Endothelial cell of umbilical vein (primary cell): Measurements from ENCODE around the gene ETFB. TPM values are rescaled to one million over a fixed set of nuclear protein-coding genes. Genes with fewer than 3 reads are reported as not detected.
A peak's percentile ranks its signal among the peaks of the same experiment; 100 is the strongest.

Experiments
- Bru-seq: library from RNA; stranded (reverse); fragments of 400-500 nt; gene quantifications from one replicate; lab custom pipeline; 2021; lab: Mats Ljungman, UMichigan
- BruChase-seq, 2 experiments: library from RNA; stranded (reverse); fragments of 400-500 nt; gene quantifications; one replicate each; lab custom pipeline; 2021; lab: Mats Ljungman, UMichigan
- BruUV-seq: library from RNA; stranded (reverse); fragments of 400-500 nt; replicated peaks from 2 replicates; lab custom pipeline; 2021; lab: Mats Ljungman, UMichigan
- CTCF ChIA-PET: fragments of 300-600, 350-600 bp; sonication (Branson Sonifier 250); formaldehyde crosslinking; loops from one replicate; lab custom pipeline; 2021; ENCODE audit warnings: antibody characterized with exemption, inconsistent platforms; lab: Charles Lee
- POLR2A ChIA-PET: fragments of 300-600, 350-600 bp; sonication (Branson Sonifier 250); formaldehyde crosslinking; loops from one replicate; lab custom pipeline; 2021; ENCODE audit warnings: antibody characterized with exemption, inconsistent platforms; lab: Charles Lee
- DNase-seq: peaks from one replicate; pipeline ENCODE4 v3.0.0-alpha.2; 2011; ENCODE audit warnings: low read depth, low spot score
- FAIRE-seq: peaks from 2 replicates; lab custom pipeline; 2011; peaks lifted over from hg19 to GRCh38; lab: Jason Lieb, UNC
- H2AFZ ChIP-seq: 2 replicates; pipeline ENCODE4 v1.6.0; 2012; ENCODE audit warnings: low read depth, low read length, control low read depth, inconsistent platforms
- H3K27ac ChIP-seq: 2 replicates; pipeline ENCODE4 v1.5.1; 2011; ENCODE audit warnings: low read depth, mild to moderate bottlenecking, control low read depth, low read length, moderate library complexity; ENCODE audit not compliant: insufficient read depth
- H3K27me3 ChIP-seq, 2 experiments: 2 replicates each; pipeline versions ENCODE4 v1.6.0 to v1.6.1; 2011; ENCODE audit warnings: low read length in 2 of 2, mixed read lengths in 1 of 2; ENCODE audit not compliant: control insufficient read depth in 2 of 2, insufficient read depth in 2 of 2
- H3K36me3 ChIP-seq, 2 experiments: 2 replicates in 1 of 2; 3 replicates in 1 of 2; pipeline ENCODE4 v1.5.1; 2011; ENCODE audit warnings: low read length in 2 of 2, mild to moderate bottlenecking in 1 of 2, moderate library complexity in 1 of 2; ENCODE audit not compliant: control insufficient read depth in 2 of 2, insufficient read depth in 2 of 2; ENCODE audit errors: extremely low read depth in 1 of 2
- H3K4me1 ChIP-seq: 3 replicates; pipeline ENCODE4 v1.5.1; 2011; ENCODE audit warnings: mild to moderate bottlenecking, low read length; ENCODE audit not compliant: control insufficient read depth, insufficient read depth; ENCODE audit errors: extremely low read depth
- H3K4me2 ChIP-seq: 2 replicates; pipeline ENCODE4 v1.6.1; 2011; ENCODE audit warnings: low read length, control low read depth, mixed read lengths; ENCODE audit not compliant: insufficient read depth
- H3K4me3 ChIP-seq, 3 experiments: fragments of 200-600 bp in 1 of 3; sonication (generic), shearing (Covaris generic) in 1 of 3; replicated peaks in 1 of 3; 2 replicates each; pipeline ENCODE4 v1.5.1; 2011 to 2016; ENCODE audit warnings: control low read depth in 3 of 3, low read length in 3 of 3, mild to moderate bottlenecking in 2 of 3, inconsistent platforms in 1 of 3, low read depth in 1 of 3, moderate library complexity in 1 of 3; ENCODE audit not compliant: insufficient read depth in 1 of 3
- H3K79me2 ChIP-seq: 2 replicates; pipeline ENCODE4 v1.6.0; 2012; ENCODE audit warnings: low read length, inconsistent platforms; ENCODE audit not compliant: control insufficient read depth, insufficient read depth
- H3K9ac ChIP-seq: replicated peaks from 2 replicates; pipeline ENCODE3; 2011; ENCODE audit warnings: low read length, control low read depth; ENCODE audit not compliant: insufficient read depth; ENCODE audit errors: extremely low read depth
- H3K9me1 ChIP-seq: replicated peaks from 3 replicates; pipeline ENCODE4 v1.6.0; 2011; ENCODE audit warnings: mild to moderate bottlenecking, low read length; ENCODE audit not compliant: control insufficient read depth, insufficient read depth; ENCODE audit errors: extremely low read depth
- H3K9me3 ChIP-seq: replicated peaks from 2 replicates; pipeline ENCODE4 v1.5.1; 2012; ENCODE audit warnings: low read length, inconsistent platforms; ENCODE audit not compliant: control insufficient read depth, insufficient read depth
- H4K20me1 ChIP-seq: replicated peaks from 2 replicates; pipeline ENCODE3; 2011; ENCODE audit warnings: mild to moderate bottlenecking, low read length; ENCODE audit not compliant: control insufficient read depth, insufficient read depth; ENCODE audit errors: extremely low read depth
- CTCF ChIP-seq, 2 donors: IDR thresholded peaks; 1 replicate in 1 of 2; 2 replicates in 1 of 2; pipeline ENCODE4 v1.5.1; 2011; ENCODE audit warnings: low read length in 2 of 2, mild to moderate bottlenecking in 2 of 2, moderate library complexity in 2 of 2, control low read depth in 1 of 2, inconsistent platforms in 1 of 2, low read depth in 1 of 2; ENCODE audit not compliant: insufficient read depth in 1 of 2; ENCODE audit errors: extremely low read depth in 1 of 2
- EZH2 ChIP-seq: IDR thresholded peaks from 2 replicates; pipeline ENCODE4 v1.6.1; 2012; ENCODE audit warnings: borderline replicate concordance, low read depth, mild to moderate bottlenecking, moderate library complexity, low read length, inconsistent platforms; ENCODE audit not compliant: severe bottlenecking
- FOS ChIP-seq: IDR thresholded peaks from 2 replicates; pipeline ENCODE4 v1.6.1; 2011; ENCODE audit warnings: mild to moderate bottlenecking, low read length, moderate library complexity, borderline replicate concordance; ENCODE audit not compliant: insufficient read depth
- GATA2 ChIP-seq: IDR thresholded peaks from 2 replicates; pipeline ENCODE4 v1.7.0; 2011; ENCODE audit warnings: low read depth, mild to moderate bottlenecking, moderate library complexity, mixed read lengths, low read length; ENCODE audit not compliant: insufficient read length, insufficient read depth
- JUN ChIP-seq: IDR thresholded peaks from 2 replicates; pipeline ENCODE4 v1.6.1; 2011; ENCODE audit warnings: borderline replicate concordance, low read depth; ENCODE audit not compliant: insufficient read length, insufficient read depth
- MAX ChIP-seq: IDR thresholded peaks from 2 replicates; pipeline ENCODE4 v1.6.1; 2011; ENCODE audit not compliant: insufficient read depth, insufficient read length
- MYC ChIP-seq: IDR thresholded peaks from one replicate; pipeline ENCODE4 v1.6.1; 2011; ENCODE audit warnings: mild to moderate bottlenecking, low read depth, low read length
- POLR2A ChIP-seq: IDR thresholded peaks from 2 replicates; pipeline ENCODE4 v1.6.1; 2012; ENCODE audit warnings: low read depth, mild to moderate bottlenecking, control low read depth, low read length
- POLR2AphosphoS5 ChIP-seq: IDR thresholded peaks from 2 replicates; pipeline ENCODE4 v1.6.1; 2012; ENCODE audit warnings: low read depth, mild to moderate bottlenecking, control low read depth, low read length, moderate library complexity; ENCODE audit not compliant: insufficient read depth
- dilution Hi-C: fragments of 300-500 bp; cut with MboI; formaldehyde crosslinking; loops from one replicate; pipeline ENCODE4 v1.15.0; 2019; ENCODE audit warnings: low sequenced_read_pairs; ENCODE audit not compliant: extremely low pct_ligation_motif_present
- intact Hi-C: fragments of 100-400 bp; cut with micrococcal nuclease; formaldehyde crosslinking; loops from one replicate; pipeline ENCODE4 v1.10.0; 2022
- long read RNA-seq: library from polyadenylated mRNA; stranded (forward); transcript quantifications from one replicate; pipeline ENCODE4 v2.0.0, GENCODE V29; 2021
- polyA minus RNA-seq, 3 experiments: library from RNA; depleted of rRNA, polyadenylated mRNA; stranded (reverse); fragments of >200 nt; gene quantifications; 1 replicate in 1 of 3; 2 replicates in 2 of 3; pipeline ENCODE4 v1.2.3, GENCODE V29; 2011
- polyA plus RNA-seq, 4 experiments: library from polyadenylated mRNA; depleted of rRNA in 3 of 4; stranded (reverse) in 3 of 4; unstranded in 1 of 4; fragments of >200 nt; gene quantifications; 2 replicates each; pipeline versions ENCODE4 v1.2.1 to v1.2.3, GENCODE V29; 2011 to 2012; ENCODE audit warnings: missing spikeins in 1 of 4
- total RNA-seq: library from RNA; stranded (reverse); gene quantifications from 2 replicates; pipeline ENCODE4 v1.2.3, GENCODE V29; 2021

Gene ETFB
- 48.6 and 54.1 TPM in 2 replicates for total RNA-seq
- polyA plus RNA-seq = 89.9 and 99.2 TPM in 2 replicates
- polyA plus RNA-seq (2011; cell fraction: cytosol; rRNA removed) = 98.0 and 108 TPM in 2 replicates
- polyA plus RNA-seq (2011; cell fraction: nucleus; rRNA removed) = 42.8 and 44.6 TPM in 2 replicates
- polyA plus RNA-seq (2012) = 64.6 and 110 TPM in 2 replicates
- polyA minus RNA-seq = 27.3 and 47.9 TPM in 2 replicates
- polyA minus RNA-seq (2011; cell fraction: cytosol; rRNA and poly(A)+ RNA removed) = 104 TPM
- 5.3 and 7.1 TPM in 2 replicates for polyA minus RNA-seq (2011; cell fraction: nucleus; rRNA and poly(A)+ RNA removed)
- Bru-seq, nascent RNA = percentile 47 among the genes with signal in this experiment
- BruChase-seq, experiment 1, labeled RNA remaining after a 6-hour chase = percentile 47 among the genes with signal in this experiment
- percentile 44 among the genes with signal in this experiment for BruChase-seq, experiment 2, labeled RNA remaining after a 2-hour chase
- long read RNA-seq, transcript ETFB-201 (6 exons, 900 nt) = major isoform, 168 of 179 reads
- long read RNA-seq, partial matches to known transcripts = 1 of 179 reads
- long read RNA-seq, other reads (novel, unspliced or antisense) = 7 of 179 reads

DNA sequence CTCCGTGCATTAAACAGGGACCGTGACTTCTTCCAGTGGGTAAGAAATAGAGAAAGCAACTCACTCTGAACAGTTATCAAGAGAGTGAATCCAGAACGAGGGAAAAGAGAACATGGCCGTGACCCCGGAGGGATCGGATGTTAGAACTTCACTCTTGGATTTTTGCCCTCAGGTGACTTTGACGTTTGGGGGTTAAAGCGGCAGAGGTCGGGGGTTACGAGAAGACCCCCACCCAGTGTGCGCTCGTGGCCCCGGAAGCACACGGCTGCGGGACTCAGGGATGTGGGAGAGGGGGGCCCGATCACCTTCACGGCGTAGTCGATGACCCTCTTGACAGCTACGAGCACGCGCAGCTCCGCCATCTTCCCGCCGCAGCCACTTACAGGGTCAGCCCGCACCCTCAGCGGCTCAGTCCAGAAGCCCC is at the start of gene ETFB:
ETFB (minus strand) TSS at position 424 of the 424 bp plus-strand sequence; CDS start at position 362, 62 bp downstream.
- CTCF ChIA-PET = interaction anchor here (0.9 to 3.6 kb wide), 7 partner anchors 24 to 295 kb away, joined by 3 to 27 read pairs (median 4); partner anchors contain the start of gene VSIG10L

DNA sequence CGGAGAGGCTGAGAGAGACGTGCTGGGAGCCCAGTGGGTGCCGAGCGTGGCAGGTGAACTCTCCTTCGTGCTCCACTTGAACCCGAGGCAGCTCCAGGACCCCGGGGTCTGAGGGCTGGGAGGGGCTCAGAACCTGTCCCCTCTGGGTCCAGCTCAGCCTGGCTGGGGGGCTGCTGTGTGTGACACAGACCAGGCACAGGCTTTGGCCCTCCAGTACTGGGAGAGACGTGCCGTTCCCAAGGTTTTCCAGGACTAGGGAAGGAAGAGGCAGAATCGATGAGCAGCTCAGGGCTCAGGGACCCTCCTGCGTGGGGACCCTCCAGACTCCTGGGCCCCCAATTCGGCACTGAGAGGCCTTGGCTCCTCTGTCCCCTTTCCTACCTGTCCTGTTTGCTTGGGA is 49.0 kb upstream of the ETFB start:
- Histone ChIP-seq H3K9me3 (no peaks in the 10 kb centered on the region), H3K4me3 (no peak overlapping the region), H3K4me1 (no peaks in the 10 kb centered on the region), H3K4me2 (no peak overlapping the region), H2AFZ (no peak overlapping the region), H3K79me2 (no peaks in the 10 kb centered on the region), H3K36me3 (no peaks in the 10 kb centered on the region), H4K20me1 (no peaks in the 10 kb centered on the region), H3K27me3 (no peaks in the 10 kb centered on the region), H3K9ac (no peak overlapping the region), H3K9me1 (no peaks in the 10 kb centered on the region), H3K27ac (no peak overlapping the region)
- no TSS peak for BruUV-seq
- POLR2A ChIA-PET = no interaction called here
- intact Hi-C loops = no loop called here
- CTCF ChIA-PET = no interaction called here
- dilution Hi-C loops = no loop called here
- TF ChIP-seq CTCF (IDR thresholded peaks at IDR 0.05; ENCODE audit: extremely low read depth in 1 of 2, insufficient read depth in 1 of 2, low read depth in 1 of 2, low read length in 2 of 2) (no peak), POLR2AphosphoS5 (no peak), POLR2A (no peak), MAX (no peak), MYC (no peak), FOS (no peak), GATA2 (no peak), EZH2 (no peak), JUN (no peak)
- FAIRE-seq = no peak
- no peak for DNase-seq

More for the DNA sequence above, at the start of gene ETFB:
- Histone ChIP-seq H3K27me3 (no peaks in the 10 kb centered on the region), H3K9me1 (no peaks in the 10 kb centered on the region), H3K9ac (peak within 1 kb of the TSS; percentile 89), H3K4me1 (peaks cover 18% of the 10 kb centered on the region), H3K9me3 (no peaks in the 10 kb centered on the region), H3K79me2 (peaks cover 5% of the 10 kb centered on the region), H3K27ac (peak within 1 kb of the TSS; percentile 75), H3K4me2 (peak within 1 kb of the TSS; percentile 96), H3K36me3 (no peaks in the 10 kb centered on the region), H3K4me3 (peak within 1 kb of the TSS; percentile 74 to 87 (median 87)), H2AFZ (peak within 1 kb of the TSS; percentile 75), H4K20me1 (no peaks in the 10 kb centered on the region)
- TF ChIP-seq FOS = no peak
- TF ChIP-seq POLR2AphosphoS5 = peak; percentile 33
- TF ChIP-seq MAX = no peak
- no peak for TF ChIP-seq JUN
- POLR2A ChIA-PET = interaction anchor here (0.6 to 1.7 kb wide), 3 partner anchors 24 to 291 kb away, joined by 3 to 4 read pairs (median 4); partner anchors contain the start of gene VSIG10L
- intact Hi-C loops (loop anchor here (2.0 to 5.0 kb wide), 2 partner anchors 39 to 257 kb away; partner anchors contain the start of gene CTU1), dilution Hi-C loops (no loop called here)
- TSS peak; percentile 75 for BruUV-seq
- FAIRE-seq (no peak), DNase-seq (no peak)
